CD4-positive, alpha-beta T cell (primary cell): ENCODE measurements around the gene EEF1AKMT3. TPM values are rescaled to one million over a fixed set of nuclear protein-coding genes. Genes with fewer than 3 reads are reported as not detected.
A peak's percentile ranks its signal among the peaks of the same experiment; 100 is the strongest.
"Not testable (repeated sequence)": the region's sequence is repeated elsewhere in the genome, so short reads cannot be mapped to it uniquely, and the experiment has no call there.

Source experiments
- ATAC-seq: fragments of 200-7000 bp; cut with Tn5 transposase; one replicate; pipeline ENCODE4 v1.10.0; 2022; ENCODE audit warnings: mild to moderate bottlenecking; ENCODE audit not compliant: poor library complexity
- CTCF ChIA-PET: fragments of 350-600 bp; sonication (Branson Sonifier 250); formaldehyde crosslinking; loops from one replicate; lab custom pipeline; 2021; ENCODE audit warnings: antibody characterized with exemption, inconsistent platforms; lab: Charles Lee
- POLR2A ChIA-PET: fragments of 350-600 bp; sonication (Branson Sonifier 250); formaldehyde crosslinking; loops from one replicate; lab custom pipeline; 2021; ENCODE audit warnings: antibody characterized with exemption, inconsistent platforms; lab: Charles Lee
- DNase-seq, 14 experiments: peaks; one replicate each; pipeline ENCODE4 v3.0.0-alpha.2; 2013 to 2020; ENCODE audit warnings: mixed read lengths in 2 of 14
- H3K27ac ChIP-seq, 2 donors: one replicate each; pipeline versions ENCODE4 v1.5.1 to v1.7.0; 2013; ENCODE audit warnings: low read length in 2 of 2, low read depth in 1 of 2, mild to moderate bottlenecking in 1 of 2
- H3K27me3 ChIP-seq, 2 experiments: 1 replicate in 1 of 2; 2 replicates in 1 of 2; pipeline versions ENCODE4 v1.6.1 to v1.7.0; 2013; ENCODE audit warnings: low read length in 2 of 2, control low read depth in 1 of 2, mild to moderate bottlenecking in 1 of 2, moderate library complexity in 1 of 2; ENCODE audit not compliant: insufficient read depth in 2 of 2, control insufficient read depth in 1 of 2
- H3K36me3 ChIP-seq: one replicate; pipeline ENCODE4 v1.6.1; 2013; ENCODE audit warnings: low read length, control low read depth; ENCODE audit not compliant: insufficient read depth
- H3K4me1 ChIP-seq: one replicate; pipeline ENCODE4 v1.6.1; 2013; ENCODE audit warnings: low read length, control low read depth; ENCODE audit not compliant: insufficient read depth
- H3K4me3 ChIP-seq: one replicate; pipeline ENCODE4 v1.5.1; 2013; ENCODE audit warnings: mild to moderate bottlenecking, low read length, moderate library complexity
- H3K9me3 ChIP-seq, 2 experiments: 1 replicate in 1 of 2; 2 replicates in 1 of 2; pipeline versions ENCODE4 v1.6.1 to v1.7.0; 2013; ENCODE audit warnings: low read length in 2 of 2, mild to moderate bottlenecking in 2 of 2, control low read depth in 1 of 2, moderate library complexity in 1 of 2; ENCODE audit not compliant: control insufficient read depth in 1 of 2, insufficient read depth in 1 of 2
- H3K27ac Mint-ChIP-seq: one replicate; pipeline ENCODE4 v1.8.0; 2020; ENCODE audit warnings: mixed read lengths
- H3K27me3 Mint-ChIP-seq: one replicate; pipeline ENCODE4 v1.8.0; 2021; ENCODE audit warnings: mixed read lengths
- H3K36me3 Mint-ChIP-seq: one replicate; pipeline ENCODE4 v1.8.0; 2021; ENCODE audit warnings: low read depth, mixed read lengths
- H3K4me1 Mint-ChIP-seq: one replicate; pipeline ENCODE4 v1.8.0; 2021; ENCODE audit warnings: low read depth, mixed read lengths
- H3K4me3 Mint-ChIP-seq: one replicate; pipeline ENCODE4 v1.8.0; 2020; ENCODE audit warnings: mild to moderate bottlenecking, mixed read lengths
- H3K9me3 Mint-ChIP-seq: one replicate; pipeline ENCODE4 v1.8.0; 2020; ENCODE audit warnings: mixed read lengths
- intact Hi-C, 2 experiments: fragments of 100-400 bp; cut with DNase I in 1 of 2; cut with micrococcal nuclease in 1 of 2; formaldehyde crosslinking; loops; one replicate each; pipeline versions ENCODE4 v1.15.1 to v1.9.0; 2023 to 2025; cut with DNase I, micrococcal nuclease
- total RNA-seq, 174 experiments: library from RNA in 2 of 174; stranded (reverse) in 2 of 174; gene quantifications; one replicate each; pipeline ENCODE4 v1.2.3 and lab custom pipeline; 2021 to 2026
- TF ChIP-seq, protein P1 (sequence below): fragments of 200-600 bp; IDR thresholded peaks from one replicate; pipeline ENCODE4 v1.8.0; 2022; ENCODE audit warnings: antibody characterized with exemption, mild to moderate bottlenecking

EEF1AKMT3 gene
- total RNA-seq, 2 experiments from 2014 or later = 1.1 to 1.4 TPM

- Mint-ChIP-seq H3K4me1 (peaks cover 21% of the 10 kb centered on the region), H3K9me3 (no peaks in the 10 kb centered on the region), H3K36me3 (peaks cover 23% of the 10 kb centered on the region), H3K27me3 (peaks cover 5% of the 10 kb centered on the region), H3K4me3 (peak overlapping the region; percentile 94), H3K27ac (peak overlapping the region; percentile 93)
- Histone ChIP-seq H3K9me3 (peaks cover 0 to 6% of the 10 kb centered on the region in 2 experiments), H3K4me1 (peaks cover 35% of the 10 kb centered on the region), H3K27ac (peak overlapping the region; percentile 79 to 85), H3K36me3 (peaks cover 9% of the 10 kb centered on the region), H3K4me3 (peak overlapping the region; percentile 63), H3K27me3 (peaks cover 5 to 14% of the 10 kb centered on the region in 2 experiments)
- DNase-seq = peak; percentile 44 to 93 (median 74)
- peak; percentile 62 for ATAC-seq
- TF ChIP-seq, protein P1, sequence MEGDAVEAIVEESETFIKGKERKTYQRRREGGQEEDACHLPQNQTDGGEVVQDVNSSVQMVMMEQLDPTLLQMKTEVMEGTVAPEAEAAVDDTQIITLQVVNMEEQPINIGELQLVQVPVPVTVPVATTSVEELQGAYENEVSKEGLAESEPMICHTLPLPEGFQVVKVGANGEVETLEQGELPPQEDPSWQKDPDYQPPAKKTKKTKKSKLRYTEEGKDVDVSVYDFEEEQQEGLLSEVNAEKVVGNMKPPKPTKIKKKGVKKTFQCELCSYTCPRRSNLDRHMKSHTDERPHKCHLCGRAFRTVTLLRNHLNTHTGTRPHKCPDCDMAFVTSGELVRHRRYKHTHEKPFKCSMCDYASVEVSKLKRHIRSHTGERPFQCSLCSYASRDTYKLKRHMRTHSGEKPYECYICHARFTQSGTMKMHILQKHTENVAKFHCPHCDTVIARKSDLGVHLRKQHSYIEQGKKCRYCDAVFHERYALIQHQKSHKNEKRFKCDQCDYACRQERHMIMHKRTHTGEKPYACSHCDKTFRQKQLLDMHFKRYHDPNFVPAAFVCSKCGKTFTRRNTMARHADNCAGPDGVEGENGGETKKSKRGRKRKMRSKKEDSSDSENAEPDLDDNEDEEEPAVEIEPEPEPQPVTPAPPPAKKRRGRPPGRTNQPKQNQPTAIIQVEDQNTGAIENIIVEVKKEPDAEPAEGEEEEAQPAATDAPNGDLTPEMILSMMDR = no peak
- ChIA-PET CTCF (interaction anchor here (1.3 to 2.3 kb wide), 2 partner anchors 12 to 15 kb away, joined by 6 to 9 read pairs; no protein-coding TSS in a partner anchor), POLR2A (interaction anchor here (1.0 to 1.5 kb wide), 6 partner anchors 10 to 165 kb away, joined by 3 to 15 read pairs (median 6); no protein-coding TSS in a partner anchor)
- intact Hi-C loops = loop anchor here (1.0 to 5.0 kb wide), 3 partner anchors 15 to 76 kb away; partner anchors contain the start of gene CTDSP2 (in 1 of the 2)
Observed at GRCh38 chr12:57771236-57771872, 1.1 kb upstream of the EEF1AKMT3 start.

DNA sequence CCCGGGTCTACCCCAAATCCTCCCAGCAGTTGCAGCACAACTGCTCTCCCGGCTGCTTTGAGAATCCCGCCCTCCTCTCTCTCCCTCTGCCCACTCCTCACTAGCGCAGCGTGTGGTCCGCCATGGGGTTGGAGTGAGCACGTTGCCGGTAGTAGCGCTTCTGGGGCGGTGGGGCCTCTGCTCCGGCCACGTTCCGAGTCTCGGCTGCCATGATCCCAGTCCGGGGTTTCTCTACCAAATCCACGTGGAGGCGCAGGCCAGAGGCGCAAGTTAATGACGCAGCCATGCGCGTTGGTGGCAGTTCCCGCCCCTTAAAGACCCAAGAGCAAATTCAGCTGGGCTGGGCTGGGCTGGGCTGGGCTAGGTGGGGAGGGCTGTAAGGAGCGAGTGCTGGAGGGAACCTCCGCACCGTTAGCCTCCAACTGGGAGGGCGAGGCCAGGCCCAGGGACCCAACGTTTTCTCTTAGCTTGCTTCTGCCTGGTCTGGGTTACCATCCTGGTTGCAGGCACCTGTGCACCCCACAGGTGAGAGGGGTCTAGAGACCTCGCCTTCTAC lies 463 bp upstream of the EEF1AKMT3 start, which contains the start of gene METTL1:
TSS of gene METTL1 (minus strand) at position 233 of the 556 bp plus-strand sequence. CDS start at position 211, 22 bp downstream.
- H3K36me3 Mint-ChIP-seq = peaks cover 23% of the 10 kb centered on the region
- CTCF ChIA-PET = interaction anchor here (0.7 to 2.3 kb wide), 4 partner anchors 9 to 15 kb away, joined by 3 to 9 read pairs (median 6); partner anchors contain the start of gene TSFM
- H3K4me1 Mint-ChIP-seq = peaks cover 15% of the 10 kb centered on the region
- peaks cover 9% of the 10 kb centered on the region for H3K36me3 ChIP-seq
- H3K9me3 ChIP-seq = peaks cover 0 to under 1% of the 10 kb centered on the region in 2 experiments
- peaks cover 0 to 9% of the 10 kb centered on the region in 2 experiments for H3K27me3 ChIP-seq
- peak within 1 kb of the TSS; percentile 93 for H3K27ac Mint-ChIP-seq
- H3K9me3 Mint-ChIP-seq = no peaks in the 10 kb centered on the region
- intact Hi-C loops = loop anchor here (1.0 to 5.0 kb wide), 4 partner anchors 10 to 75 kb away; partner anchors contain the start of genes CTDSP2 (in 1 of the 2) and TSFM (in 1 of the 2)
- peak; percentile 73 to 95 (median 83) for DNase-seq
- H3K27ac ChIP-seq = peak within 1 kb of the TSS; percentile 79 to 85
- peak within 1 kb of the TSS; percentile 63 for H3K4me3 ChIP-seq
- H3K4me1 ChIP-seq = peaks cover 29% of the 10 kb centered on the region
- H3K27me3 Mint-ChIP-seq = no peaks in the 10 kb centered on the region
- TF ChIP-seq, protein P1 = no peak
- POLR2A ChIA-PET = interaction anchor here (0.7 to 1.5 kb wide), 12 partner anchors 9 to 164 kb away, joined by 3 to 15 read pairs (median 4); partner anchors contain the start of genes CDK4 and TSFM
- peak; percentile 90 for ATAC-seq
- peak within 1 kb of the TSS; percentile 94 for H3K4me3 Mint-ChIP-seq

DNA sequence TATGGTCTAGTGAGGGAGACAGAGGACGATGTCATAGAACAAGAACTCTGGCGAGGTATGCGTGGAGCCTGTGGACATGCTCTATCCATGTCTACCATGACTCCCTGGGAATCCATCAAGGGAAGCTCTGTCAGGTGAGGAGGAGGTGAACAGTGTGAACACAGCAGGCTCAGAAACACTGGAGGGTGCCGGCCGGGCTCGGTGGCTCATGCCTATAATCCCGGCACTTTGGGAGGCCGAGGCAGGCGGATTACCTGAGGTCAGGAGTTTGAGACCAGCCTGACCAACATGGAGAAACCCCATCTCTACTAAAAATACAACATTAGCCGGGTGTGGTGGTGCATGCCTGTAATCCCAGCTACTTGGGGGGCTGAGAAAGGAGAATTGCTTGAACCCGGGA lies 2.2 kb downstream of the EEF1AKMT3 start:
- H3K36me3 Mint-ChIP-seq, H3K27me3 Mint-ChIP-seq, H3K36me3 ChIP-seq, H3K4me3 Mint-ChIP-seq, H3K9me3 ChIP-seq, H3K27ac Mint-ChIP-seq, H3K4me3 ChIP-seq, H3K9me3 Mint-ChIP-seq, H3K27me3 ChIP-seq, DNase-seq, ATAC-seq, H3K27ac ChIP-seq, POLR2A ChIA-PET: not testable (repeated sequence)
- H3K4me1 ChIP-seq = peaks cover 40% of the 10 kb centered on the region
- H3K4me1 Mint-ChIP-seq = peaks cover 19% of the 10 kb centered on the region
- intact Hi-C loops = loop anchor here (5.0 kb wide), 2 partner anchors 68 to 73 kb away; partner anchors contain the start of gene CTDSP2 (in 1 of the 2)
- CTCF ChIA-PET = interaction anchor here (3.3 kb wide), 1 partner anchor 18 kb away, joined by 10 read pairs; no protein-coding TSS in a partner anchor
